HG02642 (cell line): ENCODE measurements around the gene EIF2B5.
A peak's percentile ranks its signal among the peaks of the same experiment; 100 is the strongest.

Experiments used
- ATAC-seq: cut with Tn5 transposase; IDR thresholded peaks from one replicate; pipeline ENCODE4 v1.9.1; 2021; ENCODE audit warnings: mild to moderate bottlenecking; ENCODE audit not compliant: unreplicated experiment, poor library complexity

EIF2B5 gene

GRCh38 chr3:184171562-184171961, 36.4 kb downstream of the EIF2B5 start:
- ATAC-seq, result no peak

GRCh38 chr3:184172681-184173373, 37.7 kb downstream of the EIF2B5 start:
- ATAC-seq, result no peak

- no peak for ATAC-seq
Measured at GRCh38 chr3:184173374-184173722, 38.2 kb downstream of the EIF2B5 start.

- no peak for ATAC-seq
Measured at GRCh38 chr3:184174284-184174645, 39.1 kb downstream of the EIF2B5 start.

GRCh38 chr3:184174646-184175492, 39.7 kb downstream of the EIF2B5 start, which contains the start of gene AP2M1:
TSS of gene AP2M1 (plus strand) at chr3:184174855. CDS start at chr3:184176994, 2,139 bp downstream.
- peak; percentile 92 for ATAC-seq

- no peak for ATAC-seq
Measured at GRCh38 chr3:184175506-184175905, 40.3 kb downstream of the EIF2B5 start.

GRCh38 chr3:184175981-184176376, 40.8 kb downstream of the EIF2B5 start:
- ATAC-seq, result no peak

GRCh38 chr3:184176377-184177330, 41.5 kb downstream of the EIF2B5 start:
- ATAC-seq, result no peak

GRCh38 chr3:184177331-184177731, 42.2 kb downstream of the EIF2B5 start:
- no peak for ATAC-seq

- ATAC-seq, result no peak
Measured at GRCh38 chr3:184177767-184178306, 42.7 kb downstream of the EIF2B5 start.

GRCh38 chr3:184178521-184179138, 43.5 kb downstream of the EIF2B5 start:
- no peak for ATAC-seq

GRCh38 chr3:184180165-184180564, 45.0 kb downstream of the EIF2B5 start:
- no peak for ATAC-seq

- ATAC-seq, result no peak
Measured at GRCh38 chr3:184181596-184181995, 46.4 kb downstream of the EIF2B5 start.

GRCh38 chr3:184183679-184184078, 48.5 kb downstream of the EIF2B5 start:
- ATAC-seq, result no peak

GRCh38 chr3:184184546-184185230, 49.5 kb downstream of the EIF2B5 start:
- ATAC-seq, result no peak

- ATAC-seq, result peak; percentile 93
Measured at GRCh38 chr3:184185461-184186183, 50.5 kb downstream of the EIF2B5 start.

GRCh38 chr3:184186184-184186901, 51.2 kb downstream of the EIF2B5 start, which contains the start of gene ABCF3:
TSS of gene ABCF3 (plus strand) at chr3:184186199. CDS start at chr3:184186208, 9 bp downstream.
- ATAC-seq, result peak; percentile 34

- no peak for ATAC-seq
Measured at GRCh38 chr3:184186902-184187207, 51.7 kb downstream of the EIF2B5 start.
